Tibial nerve (tissue), 4 donors: Measurements from ENCODE around the gene KCNH1. TPM values are rescaled to one million over a fixed set of nuclear protein-coding genes. Genes with fewer than 3 reads are reported as not detected.

Experiments used
- DNase-seq, 2 donors: peaks; one replicate each; pipeline ENCODE4 v3.0.0-alpha.2; 2019; ENCODE audit warnings: low spot score in 2 of 2
- H3K27ac ChIP-seq, 4 donors: fragments of 200-600 bp; sonication (generic) in 3 of 4; one replicate each; pipeline ENCODE4 v1.5.1; 2017 to 2019; ENCODE audit warnings: mild to moderate bottlenecking in 1 of 4
- H3K27me3 ChIP-seq, 2 donors: fragments of 200-600 bp; sonication (generic) in 1 of 2; one replicate each; pipeline versions ENCODE4 v1.5.1 to v1.6.0; 2017 to 2019
- H3K36me3 ChIP-seq, 3 donors: fragments of 200-600 bp; sonication (generic); one replicate each; pipeline ENCODE4 v1.5.1; 2018 to 2019
- H3K4me1 ChIP-seq, 4 donors: fragments of 200-600 bp; sonication (generic) in 3 of 4; one replicate each; pipeline ENCODE4 v1.5.1; 2017 to 2019
- H3K4me3 ChIP-seq, 4 donors: fragments of 200-600 bp; sonication (generic) in 3 of 4; one replicate each; pipeline ENCODE4 v1.5.1; 2017 to 2019; ENCODE audit warnings: mild to moderate bottlenecking in 1 of 4, moderate library complexity in 1 of 4
- H3K9me3 ChIP-seq, 4 donors: fragments of 200-600 bp; sonication (generic) in 3 of 4; one replicate each; pipeline ENCODE4 v1.5.1; 2017 to 2019
- CTCF ChIP-seq, 5 experiments: fragments of 200-600 bp in 3 of 5; fragments of 450-650 bp in 2 of 5; sonication (generic) in 3 of 5; IDR thresholded peaks; one replicate each; pipeline ENCODE4 v1.5.1; 2016 to 2019; ENCODE audit warnings: antibody characterized with exemption in 5 of 5, mild to moderate bottlenecking in 3 of 5, moderate library complexity in 2 of 5
- EP300 ChIP-seq, 2 donors: sonication (generic); formaldehyde crosslinking; IDR thresholded peaks; one replicate each; pipeline ENCODE4 v1.6.1; 2017; ENCODE audit warnings: antibody characterized with exemption in 2 of 2, mild to moderate bottlenecking in 1 of 2
- POLR2A ChIP-seq, 2 donors: fragments of 450-650 bp; IDR thresholded peaks; one replicate each; pipeline ENCODE4 v1.6.1; 2017; ENCODE audit warnings: antibody characterized with exemption in 2 of 2, mild to moderate bottlenecking in 2 of 2, moderate library complexity in 2 of 2
- WGBS, 2 donors: methylation state at CpG; one replicate each; pipeline ENCODE4 v1.1.5; 2018; 5-methylcytosine and 5-hydroxymethylcytosine counted together
- total RNA-seq, 4 donors: library from RNA; depleted of rRNA; stranded (reverse); fragments of >200 nt; gene quantifications; one replicate each; pipeline ENCODE4 v1.1.0, GENCODE V29; 2016

Gene KCNH1
- total RNA-seq, 4 donors from 2014 or later, result 1.9 to 10.0 (median 3.6) TPM

GRCh38 chr1:210706246-210706645 lies 427.7 kb downstream of the KCNH1 start:
- WGBS, 2 donors, result 70 to 78% methylated on average over 3 of the region's 3 CpGs
- no peaks in the 10 kb centered on the region for H3K27me3 ChIP-seq
- H3K36me3 ChIP-seq, result peaks cover 0 to 48% (median 0%) of the 10 kb centered on the region in 3 donors

GRCh38 chr1:210705086-210705485 lies 428.9 kb downstream of the KCNH1 start:
- TF ChIP-seq EP300 (IDR thresholded peaks at IDR 0.05) (no peak), CTCF (IDR thresholded peaks at IDR 0.05) (no peak), POLR2A (IDR thresholded peaks at IDR 0.05) (no peak)
- 85 to 98% methylated on average over 3 of the region's 3 CpGs for WGBS, 2 donors
- Histone ChIP-seq H3K36me3 (peaks cover 0 to 50% (median 0%) of the 10 kb centered on the region in 3 donors), H3K4me3 (no peak overlapping the region), H3K27ac (no peak overlapping the region), H3K27me3 (no peaks in the 10 kb centered on the region), H3K4me1 (no peaks in the 10 kb centered on the region), H3K9me3 (peaks cover 0 to 10% (median 0%) of the 10 kb centered on the region in 4 donors)
- DNase-seq, result no peak

More at GRCh38 chr1:210706246-210706645, 427.7 kb downstream of the KCNH1 start:
- no peak overlapping the region for H3K4me3 ChIP-seq
- TF ChIP-seq POLR2A (IDR thresholded peaks at IDR 0.05), result no peak
- TF ChIP-seq CTCF (IDR thresholded peaks at IDR 0.05), result no peak
- no peak for TF ChIP-seq EP300 (IDR thresholded peaks at IDR 0.05)
- H3K9me3 ChIP-seq, result peaks cover 0 to 7% (median 0%) of the 10 kb centered on the region in 4 donors
- H3K27ac ChIP-seq, result no peak overlapping the region
- no peaks in the 10 kb centered on the region for H3K4me1 ChIP-seq
- no peak for DNase-seq

GRCh38 chr1:210703593-210703992 lies 430.4 kb downstream of the KCNH1 start:
- Histone ChIP-seq H3K4me1 (no peaks in the 10 kb centered on the region), H3K27me3 (no peaks in the 10 kb centered on the region), H3K9me3 (peaks cover 0 to 10% (median 0%) of the 10 kb centered on the region in 4 donors), H3K4me3 (no peak overlapping the region), H3K27ac (no peak overlapping the region), H3K36me3 (peaks cover 0 to 55% (median 0%) of the 10 kb centered on the region in 3 donors)
- TF ChIP-seq POLR2A (IDR thresholded peaks at IDR 0.05) (no peak), CTCF (IDR thresholded peaks at IDR 0.05) (no peak), EP300 (IDR thresholded peaks at IDR 0.05) (no peak)
- WGBS, 2 donors, result 89 to 95% methylated on average over 2 of the region's 2 CpGs
- no peak for DNase-seq

GRCh38 chr1:210702506-210702905 lies 431.4 kb downstream of the KCNH1 start:
- H3K4me1 ChIP-seq, result no peaks in the 10 kb centered on the region
- H3K27me3 ChIP-seq, result no peaks in the 10 kb centered on the region
- no peak overlapping the region for H3K4me3 ChIP-seq
- DNase-seq, result no peak
- peaks cover 0 to 10% (median 0%) of the 10 kb centered on the region in 4 donors for H3K9me3 ChIP-seq
- TF ChIP-seq CTCF (IDR thresholded peaks at IDR 0.05), result no peak
- no peak for TF ChIP-seq POLR2A (IDR thresholded peaks at IDR 0.05)
- 96 to 97% methylated on average over 2 of the region's 2 CpGs for WGBS, 2 donors
- H3K27ac ChIP-seq, result no peak overlapping the region
- H3K36me3 ChIP-seq, result peaks cover 0 to 62% (median 0%) of the 10 kb centered on the region in 3 donors

- no peak for DNase-seq
- H3K27ac ChIP-seq, result no peak overlapping the region
- TF ChIP-seq POLR2A (IDR thresholded peaks at IDR 0.05), result no peak
- TF ChIP-seq CTCF (IDR thresholded peaks at IDR 0.05), result no peak
- TF ChIP-seq EP300 (IDR thresholded peaks at IDR 0.05), result no peak
- H3K4me1 ChIP-seq, result no peaks in the 10 kb centered on the region
- H3K36me3 ChIP-seq, result peaks cover 0 to 62% (median 0%) of the 10 kb centered on the region in 3 donors
- no peak overlapping the region for H3K4me3 ChIP-seq
- no peaks in the 10 kb centered on the region for H3K27me3 ChIP-seq
- H3K9me3 ChIP-seq, result peaks cover 0 to 10% (median 0%) of the 10 kb centered on the region in 4 donors
- 45 to 50% methylated on average over 2 of the region's 2 CpGs for WGBS, 2 donors
These were observed 433.4 kb downstream of the KCNH1 start for GRCh38 chr1:210700511-210700910.
